ENCODE results near the gene DRD1.

DNA sequence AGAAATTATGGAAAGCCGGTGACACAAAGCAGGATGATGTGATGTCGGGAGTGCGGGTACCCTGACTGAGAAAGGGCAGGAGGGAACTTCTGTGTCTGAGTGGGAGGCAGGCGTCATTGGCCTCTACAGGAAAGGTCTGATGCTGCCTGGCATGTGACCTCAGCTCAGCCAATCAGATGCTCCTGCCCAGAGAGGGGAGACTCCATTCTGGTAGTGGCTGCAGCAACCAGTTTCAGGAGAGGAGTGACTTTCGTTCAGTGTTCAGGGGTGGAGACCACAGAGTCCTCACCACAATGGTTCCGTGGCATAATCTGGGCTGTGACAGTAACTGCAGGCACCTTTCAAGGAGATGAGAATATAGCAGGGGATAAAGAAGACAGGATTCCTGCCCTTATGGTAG is 27.6 kb upstream of the DRD1 start:
- TF ChIP-seq, protein P1, sequence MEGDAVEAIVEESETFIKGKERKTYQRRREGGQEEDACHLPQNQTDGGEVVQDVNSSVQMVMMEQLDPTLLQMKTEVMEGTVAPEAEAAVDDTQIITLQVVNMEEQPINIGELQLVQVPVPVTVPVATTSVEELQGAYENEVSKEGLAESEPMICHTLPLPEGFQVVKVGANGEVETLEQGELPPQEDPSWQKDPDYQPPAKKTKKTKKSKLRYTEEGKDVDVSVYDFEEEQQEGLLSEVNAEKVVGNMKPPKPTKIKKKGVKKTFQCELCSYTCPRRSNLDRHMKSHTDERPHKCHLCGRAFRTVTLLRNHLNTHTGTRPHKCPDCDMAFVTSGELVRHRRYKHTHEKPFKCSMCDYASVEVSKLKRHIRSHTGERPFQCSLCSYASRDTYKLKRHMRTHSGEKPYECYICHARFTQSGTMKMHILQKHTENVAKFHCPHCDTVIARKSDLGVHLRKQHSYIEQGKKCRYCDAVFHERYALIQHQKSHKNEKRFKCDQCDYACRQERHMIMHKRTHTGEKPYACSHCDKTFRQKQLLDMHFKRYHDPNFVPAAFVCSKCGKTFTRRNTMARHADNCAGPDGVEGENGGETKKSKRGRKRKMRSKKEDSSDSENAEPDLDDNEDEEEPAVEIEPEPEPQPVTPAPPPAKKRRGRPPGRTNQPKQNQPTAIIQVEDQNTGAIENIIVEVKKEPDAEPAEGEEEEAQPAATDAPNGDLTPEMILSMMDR (conservative IDR thresholded peaks at IDR 0.05; ENCODE audit: low read depth, low read length): no peak
- no peak for TF ChIP-seq CEBPB (IDR thresholded peaks at IDR 0.05; ENCODE audit: low read depth, low read length)
- no peak for TF ChIP-seq RAD21 (IDR thresholded peaks at IDR 0.05; ENCODE audit: low read length)
- no peak for TF ChIP-seq MAFK (IDR thresholded peaks at IDR 0.05; ENCODE audit: low read depth, low read length)

Measured in IMR-90 (cell line).